GM21447 (cell line): Measurements from ENCODE around the gene CAB39.

Experiments used
- ATAC-seq: cut with Tn5 transposase; IDR thresholded peaks from one replicate; pipeline ENCODE4 v1.9.1; 2021; ENCODE audit not compliant: unreplicated experiment

Gene CAB39

GRCh38 chr2:230779126-230779525 is 66.5 kb downstream of the CAB39 start:
- ATAC-seq: no peak

GRCh38 chr2:230779607-230780006 is 67.0 kb downstream of the CAB39 start:
- no peak for ATAC-seq

DNA sequence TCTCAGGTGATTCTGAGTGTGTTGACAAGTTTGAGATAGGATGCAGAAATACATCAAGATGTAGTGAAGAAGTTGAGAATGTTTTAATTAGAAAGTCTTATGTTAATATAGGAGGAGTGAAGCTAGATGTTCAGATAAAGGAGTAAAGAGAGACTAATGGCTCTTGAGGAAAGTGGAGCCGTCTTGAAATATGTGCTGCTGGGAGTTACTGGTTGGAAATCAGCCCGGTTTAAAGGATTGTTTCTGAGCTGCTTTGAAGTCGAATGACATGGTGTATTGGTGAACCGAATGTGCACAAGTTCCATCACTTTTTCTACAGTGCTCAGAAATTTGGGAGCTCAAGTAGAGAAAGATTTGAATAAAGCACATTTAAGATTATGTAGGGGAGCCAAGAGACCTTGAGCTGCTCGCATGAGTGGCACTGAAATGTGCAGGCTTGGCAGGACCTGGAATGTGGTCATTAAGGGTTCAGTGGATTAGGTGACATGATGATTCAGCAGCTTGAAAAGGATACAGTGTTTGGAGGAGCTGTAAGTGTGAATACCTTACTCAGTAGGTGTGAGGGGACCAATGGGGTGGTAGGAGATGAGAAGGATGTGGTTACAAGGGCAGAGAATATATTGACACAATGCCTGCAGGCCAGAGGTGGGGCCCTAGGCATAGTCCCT is 68.6 kb downstream of the CAB39 start:
- ATAC-seq: no peak

GRCh38 chr2:230783101-230783500 is 70.5 kb downstream of the CAB39 start:
- ATAC-seq: no peak

GRCh38 chr2:230784795-230785194 is 72.2 kb downstream of the CAB39 start:
- ATAC-seq: no peak

- ATAC-seq: no peak
Measured at GRCh38 chr2:230785346-230785745, 72.7 kb downstream of the CAB39 start.

DNA sequence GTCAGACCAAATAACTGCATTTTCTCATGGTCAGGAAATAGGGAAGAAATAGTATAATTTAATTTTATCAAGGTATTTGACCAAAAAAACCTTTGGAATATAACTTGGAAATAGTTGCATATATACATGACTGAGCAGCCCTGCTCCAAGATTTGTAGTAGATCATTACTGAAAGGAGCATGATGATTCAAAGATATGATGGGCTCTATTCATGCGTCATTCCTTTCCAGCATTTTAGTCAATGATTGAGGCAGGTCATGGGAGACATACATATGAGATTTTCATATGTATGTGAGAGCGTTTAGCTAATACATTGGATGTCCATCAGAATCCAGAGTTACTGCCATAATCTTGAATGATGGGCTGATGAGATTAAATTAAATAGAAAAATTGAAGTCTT is 74.5 kb downstream of the CAB39 start:
- no peak for ATAC-seq

- no peak for ATAC-seq
Measured at GRCh38 chr2:230788554-230789175, 76.0 kb downstream of the CAB39 start.

DNA sequence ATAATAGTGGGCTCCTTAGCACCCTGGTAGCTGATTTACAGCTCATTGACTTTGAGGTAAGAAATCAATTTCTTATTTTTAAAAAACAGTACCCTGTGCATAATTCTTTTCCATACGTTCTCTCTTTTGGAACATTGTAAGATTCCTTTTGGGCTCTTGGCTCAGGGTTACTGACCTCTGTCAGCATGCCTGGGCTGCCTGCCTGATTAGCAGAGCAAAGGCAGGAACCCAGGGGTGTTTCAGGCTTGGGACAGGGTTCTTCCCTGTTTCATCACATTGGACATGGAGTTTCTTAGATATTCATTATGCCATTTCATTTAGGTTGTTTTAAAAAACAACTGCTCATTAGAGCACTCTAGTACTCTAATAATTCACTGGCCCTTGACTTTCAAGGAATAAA is 78.3 kb downstream of the CAB39 start:
- no peak for ATAC-seq

- ATAC-seq: peak; percentile 68
Measured at GRCh38 chr2:230793572-230794359, 81.1 kb downstream of the CAB39 start.

- ATAC-seq: no peak
Measured at GRCh38 chr2:230794497-230794896, 81.9 kb downstream of the CAB39 start.

DNA sequence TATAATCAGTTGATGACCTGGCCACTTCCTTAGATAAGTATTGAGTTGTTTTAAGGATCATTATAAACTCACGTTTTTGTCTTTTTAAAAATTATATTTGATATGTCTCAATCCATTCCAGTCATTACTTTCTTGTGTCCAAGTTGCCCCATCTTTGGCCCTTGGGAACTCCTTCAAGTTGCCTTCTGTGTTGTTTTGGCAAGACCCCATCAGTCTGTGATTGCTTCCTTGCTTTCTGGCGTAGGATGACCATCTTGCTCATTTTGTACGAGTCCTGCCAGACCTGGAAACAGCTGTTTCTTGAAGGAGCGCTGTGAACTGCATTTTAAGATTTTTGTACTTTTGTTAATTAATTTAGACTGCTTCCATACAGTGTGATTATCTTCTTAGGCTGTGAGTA is 83.2 kb downstream of the CAB39 start:
- no peak for ATAC-seq

GRCh38 chr2:230796280-230796862 is 83.7 kb downstream of the CAB39 start:
- no peak for ATAC-seq

GRCh38 chr2:230797515-230798495 is 85.2 kb downstream of the CAB39 start:
- no peak for ATAC-seq

GRCh38 chr2:230798769-230799399 is 86.2 kb downstream of the CAB39 start:
- no peak for ATAC-seq

- ATAC-seq: no peak
Measured at GRCh38 chr2:230805353-230806017, 92.8 kb downstream of the CAB39 start.

- no peak for ATAC-seq
Measured at GRCh38 chr2:230807729-230808128, 95.1 kb downstream of the CAB39 start.

- no peak for ATAC-seq
Measured at GRCh38 chr2:230809015-230809414, 96.4 kb downstream of the CAB39 start.

DNA sequence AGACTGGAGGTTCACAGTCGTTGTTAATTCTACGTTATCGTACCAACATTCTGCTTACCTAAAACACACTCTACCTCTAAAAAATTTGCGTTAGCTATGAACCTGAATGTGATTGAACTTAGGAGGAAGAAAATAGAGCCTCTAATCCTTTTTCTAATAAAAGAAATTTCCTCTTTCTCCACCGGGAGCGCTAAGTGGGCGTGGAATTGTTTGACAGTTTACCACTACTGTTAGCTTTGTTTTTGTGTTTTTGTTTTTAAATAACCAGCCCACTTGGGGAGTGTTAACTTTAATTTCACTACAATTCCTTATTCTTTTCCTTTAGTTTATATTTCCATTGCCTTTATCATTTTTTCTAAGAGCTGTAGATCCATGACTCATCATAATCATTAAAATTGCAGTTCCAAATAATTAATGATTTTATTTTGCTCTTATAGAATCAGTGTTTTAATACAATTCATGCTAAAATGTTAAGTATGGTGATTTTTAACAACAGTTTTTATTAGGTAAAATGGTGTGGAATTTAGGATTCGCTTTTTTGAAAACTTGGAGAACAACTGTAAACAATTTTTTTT is 97.1 kb downstream of the CAB39 start:
- ATAC-seq: no peak
